Panc1 (cell line): Measurements from ENCODE around the gene ANO6. TPM values are rescaled to one million over a fixed set of nuclear protein-coding genes. Genes with fewer than 3 reads are reported as not detected.

Source experiments
- ATAC-seq: fragments of 200-7000 bp; cut with Tn5 transposase; 2 replicates; pipeline ENCODE4 v1.9.1; 2020; ENCODE audit warnings: mild to moderate bottlenecking, moderate library complexity
- BruUV-seq: library from RNA; stranded (reverse); fragments of 400-500 nt; replicated peaks from 2 replicates; lab custom pipeline; 2021; lab: Mats Ljungman, UMichigan
- CTCF ChIA-PET: fragments of 300-600 bp; sonication (Branson Sonifier 250); formaldehyde crosslinking; loops from one replicate; lab custom pipeline; 2022; ENCODE audit warnings: antibody characterized with exemption; lab: Charles Lee
- POLR2A ChIA-PET: fragments of 300-600 bp; sonication (Branson Sonifier 250); formaldehyde crosslinking; loops from one replicate; lab custom pipeline; 2022; ENCODE audit warnings: antibody characterized with exemption; lab: Charles Lee
- DNase-seq: peaks from one replicate; pipeline ENCODE4 v3.0.0-alpha.2; 2010; ENCODE audit warnings: low read depth, low spot score
- H3K27ac ChIP-seq: 2 replicates; pipeline ENCODE4 v1.5.1; 2011; ENCODE audit warnings: mild to moderate bottlenecking, low read length, inconsistent platforms
- H3K27me3 ChIP-seq: fragments of 200-500 bp; sonication (Bioruptor generic); 2 replicates; pipeline ENCODE4 v1.6.0; 2014; ENCODE audit warnings: low read length, inconsistent platforms; ENCODE audit not compliant: control insufficient read depth, insufficient read depth
- H3K36me3 ChIP-seq: fragments of 200-500 bp; sonication (Bioruptor generic); 2 replicates; pipeline ENCODE4 v1.5.1; 2014; ENCODE audit warnings: inconsistent platforms, mild to moderate bottlenecking, low read length, moderate library complexity; ENCODE audit not compliant: control insufficient read depth, insufficient read depth
- H3K4me1 ChIP-seq: 2 replicates; pipeline ENCODE4 v1.5.1; 2011; ENCODE audit warnings: inconsistent platforms, mild to moderate bottlenecking, low read length, moderate library complexity; ENCODE audit not compliant: control insufficient read depth, insufficient read depth
- H3K4me3 ChIP-seq, 2 experiments: 2 replicates each; pipeline ENCODE4 v1.5.1; 2011 to 2012; ENCODE audit warnings: low read depth in 2 of 2, low read length in 2 of 2, mild to moderate bottlenecking in 2 of 2, inconsistent platforms in 1 of 2, moderate library complexity in 1 of 2
- H3K9me3 ChIP-seq: fragments of 200-500 bp; sonication (Bioruptor generic); 2 replicates; pipeline ENCODE4 v1.5.1; 2014; ENCODE audit warnings: low read depth, mild to moderate bottlenecking, inconsistent platforms, low read length, moderate library complexity; ENCODE audit not compliant: control insufficient read depth, insufficient read depth
- POLR2AphosphoS5 ChIP-seq: IDR thresholded peaks from 2 replicates; pipeline ENCODE4 v1.6.1; 2012; ENCODE audit warnings: mild to moderate bottlenecking, low read depth, low read length, moderate library complexity
- SIN3A ChIP-seq: IDR thresholded peaks from 2 replicates; pipeline ENCODE4 v1.6.1; 2012; ENCODE audit warnings: low read depth, mild to moderate bottlenecking, low read length, moderate library complexity, borderline replicate concordance; ENCODE audit not compliant: insufficient read depth
- TCF7L2 ChIP-seq: IDR thresholded peaks from 2 replicates; pipeline ENCODE4 v1.6.1; 2011; ENCODE audit warnings: mild to moderate bottlenecking, low read depth, low read length, inconsistent platforms
- in situ Hi-C: cut with HindIII; loops from 2 replicates; pipeline ENCODE4 v1.10.0; 2016; ENCODE audit warnings: low sequenced_read_pairs, low pct_unique_long_range_greater_than_20kb
- intact Hi-C: fragments of 100-400 bp; cut with micrococcal nuclease; formaldehyde crosslinking; loops from one replicate; pipeline ENCODE4 v1.10.0; 2022; ENCODE audit not compliant: unreplicated experiment
- total RNA-seq: library from RNA; stranded (reverse); gene quantifications from one replicate; pipeline ENCODE4 v1.2.1, GENCODE V29; 2021; ENCODE audit not compliant: unreplicated experiment
- TF ChIP-seq, protein P1 (sequence below): fragments of 450-650 bp; IDR thresholded peaks from 2 replicates; pipeline ENCODE4 v1.5.1; 2017; ENCODE audit warnings: mild to moderate bottlenecking
- TF ChIP-seq, protein P2 (sequence below), 2 experiments: IDR thresholded peaks; 2 replicates each; pipeline ENCODE4 v1.6.1; 2011 to 2012; ENCODE audit warnings: low read depth in 2 of 2, control low read depth in 1 of 2, low read length in 1 of 2, mild to moderate bottlenecking in 1 of 2, moderate library complexity in 1 of 2; ENCODE audit not compliant: insufficient read depth in 1 of 2

ANO6 gene
- total RNA-seq, 1 experiment from 2014 or later: 120 TPM

DNA sequence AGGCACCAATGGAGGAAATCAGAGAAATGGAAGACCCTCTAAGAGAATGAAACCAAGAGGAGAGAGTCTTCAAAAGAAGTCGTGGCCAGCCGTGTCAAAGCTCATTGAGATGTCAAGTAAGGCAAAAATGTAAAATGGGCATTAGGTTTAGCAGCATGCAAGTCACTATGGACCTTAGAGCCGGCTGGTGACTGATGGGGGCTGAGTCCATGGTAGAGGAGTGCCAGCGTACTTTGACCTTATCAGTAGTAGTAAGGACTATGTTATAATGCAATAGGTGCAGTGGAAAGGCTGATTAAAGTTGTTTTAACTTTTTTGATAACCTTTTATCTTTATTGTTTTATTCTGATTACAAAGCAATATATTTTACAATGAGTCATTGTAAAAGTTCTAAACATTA lies 66.5 kb downstream of the ANO6 start:
- intact Hi-C loops: no loop called here
- no peaks in the 10 kb centered on the region for H3K27me3 ChIP-seq
- CTCF ChIA-PET: no interaction called here

DNA sequence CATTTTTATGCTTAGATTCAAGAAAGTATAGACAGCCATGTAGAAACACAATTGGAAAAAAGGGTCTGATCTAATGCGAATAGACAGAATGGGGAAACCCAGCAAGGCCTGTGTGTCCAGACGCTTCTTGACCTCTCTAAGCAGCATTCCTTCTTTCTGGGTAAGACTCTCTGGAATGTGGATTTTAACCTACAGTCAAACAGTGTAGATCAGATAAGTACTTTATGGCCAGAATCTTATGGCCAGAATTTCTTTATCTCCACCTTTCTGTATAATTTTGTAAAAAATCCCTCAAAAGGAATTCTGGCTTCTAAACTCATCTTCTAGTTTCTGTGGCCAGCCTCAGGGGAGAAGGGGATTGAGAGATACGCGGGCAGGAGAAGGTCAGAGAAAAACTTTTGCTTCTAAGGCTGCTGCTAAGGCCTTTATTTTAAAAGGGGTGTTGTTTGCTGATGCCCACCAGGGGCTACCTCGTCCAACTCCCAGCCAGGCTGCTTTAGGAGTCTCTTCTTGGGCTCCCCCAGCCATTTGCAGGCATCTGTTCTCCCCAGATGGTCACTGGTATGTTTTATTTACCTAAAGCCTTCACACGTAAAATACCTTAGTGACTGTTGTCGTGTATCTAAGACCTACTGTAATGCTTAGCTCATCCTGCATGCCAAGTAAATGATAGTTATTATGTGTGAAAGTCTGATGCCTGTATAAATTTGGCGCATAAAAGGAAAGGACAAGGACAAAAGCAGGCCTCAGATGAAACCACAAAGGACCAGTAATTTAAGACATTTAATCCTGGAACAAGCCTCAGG lies 68.4 kb downstream of the ANO6 start:
- Histone ChIP-seq H3K36me3 (no peaks in the 10 kb centered on the region; the same call in 1 of the 2 replicates), H3K27ac (peak overlapping the region; percentile 91), H3K27me3 (no peaks in the 10 kb centered on the region), H3K4me3 (no peak overlapping the region), H3K4me1 (peaks cover 67% of the 10 kb centered on the region), H3K9me3 (no peaks in the 10 kb centered on the region)
- DNase-seq: no peak
- TF ChIP-seq TCF7L2: no peak
- TF ChIP-seq, protein P1, sequence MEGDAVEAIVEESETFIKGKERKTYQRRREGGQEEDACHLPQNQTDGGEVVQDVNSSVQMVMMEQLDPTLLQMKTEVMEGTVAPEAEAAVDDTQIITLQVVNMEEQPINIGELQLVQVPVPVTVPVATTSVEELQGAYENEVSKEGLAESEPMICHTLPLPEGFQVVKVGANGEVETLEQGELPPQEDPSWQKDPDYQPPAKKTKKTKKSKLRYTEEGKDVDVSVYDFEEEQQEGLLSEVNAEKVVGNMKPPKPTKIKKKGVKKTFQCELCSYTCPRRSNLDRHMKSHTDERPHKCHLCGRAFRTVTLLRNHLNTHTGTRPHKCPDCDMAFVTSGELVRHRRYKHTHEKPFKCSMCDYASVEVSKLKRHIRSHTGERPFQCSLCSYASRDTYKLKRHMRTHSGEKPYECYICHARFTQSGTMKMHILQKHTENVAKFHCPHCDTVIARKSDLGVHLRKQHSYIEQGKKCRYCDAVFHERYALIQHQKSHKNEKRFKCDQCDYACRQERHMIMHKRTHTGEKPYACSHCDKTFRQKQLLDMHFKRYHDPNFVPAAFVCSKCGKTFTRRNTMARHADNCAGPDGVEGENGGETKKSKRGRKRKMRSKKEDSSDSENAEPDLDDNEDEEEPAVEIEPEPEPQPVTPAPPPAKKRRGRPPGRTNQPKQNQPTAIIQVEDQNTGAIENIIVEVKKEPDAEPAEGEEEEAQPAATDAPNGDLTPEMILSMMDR: no peak
- in situ Hi-C loops: no loop called here
- BruUV-seq: no TSS peak
- CTCF ChIA-PET: no interaction called here
- intact Hi-C loops: no loop called here
- ATAC-seq: peak; percentile 96
- POLR2A ChIA-PET: no interaction called here

More for the DNA sequence above, 66.5 kb downstream of the ANO6 start:
- in situ Hi-C loops: no loop called here
- TF ChIP-seq POLR2AphosphoS5 (no peak), SIN3A (no peak), TCF7L2 (no peak)
- TF ChIP-seq, protein P1: no peak
- TF ChIP-seq, protein P2, sequence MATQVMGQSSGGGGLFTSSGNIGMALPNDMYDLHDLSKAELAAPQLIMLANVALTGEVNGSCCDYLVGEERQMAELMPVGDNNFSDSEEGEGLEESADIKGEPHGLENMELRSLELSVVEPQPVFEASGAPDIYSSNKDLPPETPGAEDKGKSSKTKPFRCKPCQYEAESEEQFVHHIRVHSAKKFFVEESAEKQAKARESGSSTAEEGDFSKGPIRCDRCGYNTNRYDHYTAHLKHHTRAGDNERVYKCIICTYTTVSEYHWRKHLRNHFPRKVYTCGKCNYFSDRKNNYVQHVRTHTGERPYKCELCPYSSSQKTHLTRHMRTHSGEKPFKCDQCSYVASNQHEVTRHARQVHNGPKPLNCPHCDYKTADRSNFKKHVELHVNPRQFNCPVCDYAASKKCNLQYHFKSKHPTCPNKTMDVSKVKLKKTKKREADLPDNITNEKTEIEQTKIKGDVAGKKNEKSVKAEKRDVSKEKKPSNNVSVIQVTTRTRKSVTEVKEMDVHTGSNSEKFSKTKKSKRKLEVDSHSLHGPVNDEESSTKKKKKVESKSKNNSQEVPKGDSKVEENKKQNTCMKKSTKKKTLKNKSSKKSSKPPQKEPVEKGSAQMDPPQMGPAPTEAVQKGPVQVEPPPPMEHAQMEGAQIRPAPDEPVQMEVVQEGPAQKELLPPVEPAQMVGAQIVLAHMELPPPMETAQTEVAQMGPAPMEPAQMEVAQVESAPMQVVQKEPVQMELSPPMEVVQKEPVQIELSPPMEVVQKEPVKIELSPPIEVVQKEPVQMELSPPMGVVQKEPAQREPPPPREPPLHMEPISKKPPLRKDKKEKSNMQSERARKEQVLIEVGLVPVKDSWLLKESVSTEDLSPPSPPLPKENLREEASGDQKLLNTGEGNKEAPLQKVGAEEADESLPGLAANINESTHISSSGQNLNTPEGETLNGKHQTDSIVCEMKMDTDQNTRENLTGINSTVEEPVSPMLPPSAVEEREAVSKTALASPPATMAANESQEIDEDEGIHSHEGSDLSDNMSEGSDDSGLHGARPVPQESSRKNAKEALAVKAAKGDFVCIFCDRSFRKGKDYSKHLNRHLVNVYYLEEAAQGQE (IDR thresholded peaks at IDR 0.05; ENCODE audit: insufficient read depth in 1 of 2, low read depth in 2 of 2, low read length in 1 of 2): no peak
- POLR2A ChIA-PET: no interaction called here
- no peak for ATAC-seq
- Histone ChIP-seq H3K4me1 (peaks cover 70% of the 10 kb centered on the region), H3K27ac (peak overlapping the region; percentile 91), H3K4me3 (no peak overlapping the region), H3K36me3 (no peaks in the 10 kb centered on the region; the same call in 1 of the 2 replicates), H3K9me3 (no peaks in the 10 kb centered on the region)
- no TSS peak for BruUV-seq
- DNase-seq: no peak
